LNCAP (cell line): Measurements from ENCODE around the gene NFE2L2.

Experiments used
- TF ChIP-seq, protein P1 (sequence below): fragments of 450-650 bp; IDR thresholded peaks from 2 replicates; pipeline ENCODE4 v1.5.1; 2017; ENCODE audit warnings: mild to moderate bottlenecking

NFE2L2 gene

DNA sequence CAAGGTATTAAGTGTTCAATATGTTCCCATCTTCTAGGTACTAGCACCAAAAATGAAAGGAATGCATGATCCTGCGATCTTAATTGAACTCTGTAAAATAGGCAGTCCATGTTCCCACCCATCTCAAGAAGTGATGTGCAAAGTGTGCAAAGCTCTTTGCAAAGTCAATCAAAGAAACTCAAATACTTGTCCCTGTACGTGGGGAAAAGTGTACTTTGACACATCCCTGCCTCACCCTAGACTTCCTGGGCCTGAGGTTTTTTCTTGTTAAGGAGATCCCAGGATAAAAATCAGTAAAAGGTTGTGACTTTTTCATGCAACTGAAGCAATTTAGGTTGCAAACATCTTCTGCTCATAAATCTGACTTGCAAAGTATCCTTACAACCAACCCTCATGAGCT lies 26.6 kb downstream of the NFE2L2 start:
- TF ChIP-seq, protein P1, sequence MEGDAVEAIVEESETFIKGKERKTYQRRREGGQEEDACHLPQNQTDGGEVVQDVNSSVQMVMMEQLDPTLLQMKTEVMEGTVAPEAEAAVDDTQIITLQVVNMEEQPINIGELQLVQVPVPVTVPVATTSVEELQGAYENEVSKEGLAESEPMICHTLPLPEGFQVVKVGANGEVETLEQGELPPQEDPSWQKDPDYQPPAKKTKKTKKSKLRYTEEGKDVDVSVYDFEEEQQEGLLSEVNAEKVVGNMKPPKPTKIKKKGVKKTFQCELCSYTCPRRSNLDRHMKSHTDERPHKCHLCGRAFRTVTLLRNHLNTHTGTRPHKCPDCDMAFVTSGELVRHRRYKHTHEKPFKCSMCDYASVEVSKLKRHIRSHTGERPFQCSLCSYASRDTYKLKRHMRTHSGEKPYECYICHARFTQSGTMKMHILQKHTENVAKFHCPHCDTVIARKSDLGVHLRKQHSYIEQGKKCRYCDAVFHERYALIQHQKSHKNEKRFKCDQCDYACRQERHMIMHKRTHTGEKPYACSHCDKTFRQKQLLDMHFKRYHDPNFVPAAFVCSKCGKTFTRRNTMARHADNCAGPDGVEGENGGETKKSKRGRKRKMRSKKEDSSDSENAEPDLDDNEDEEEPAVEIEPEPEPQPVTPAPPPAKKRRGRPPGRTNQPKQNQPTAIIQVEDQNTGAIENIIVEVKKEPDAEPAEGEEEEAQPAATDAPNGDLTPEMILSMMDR: no peak

DNA sequence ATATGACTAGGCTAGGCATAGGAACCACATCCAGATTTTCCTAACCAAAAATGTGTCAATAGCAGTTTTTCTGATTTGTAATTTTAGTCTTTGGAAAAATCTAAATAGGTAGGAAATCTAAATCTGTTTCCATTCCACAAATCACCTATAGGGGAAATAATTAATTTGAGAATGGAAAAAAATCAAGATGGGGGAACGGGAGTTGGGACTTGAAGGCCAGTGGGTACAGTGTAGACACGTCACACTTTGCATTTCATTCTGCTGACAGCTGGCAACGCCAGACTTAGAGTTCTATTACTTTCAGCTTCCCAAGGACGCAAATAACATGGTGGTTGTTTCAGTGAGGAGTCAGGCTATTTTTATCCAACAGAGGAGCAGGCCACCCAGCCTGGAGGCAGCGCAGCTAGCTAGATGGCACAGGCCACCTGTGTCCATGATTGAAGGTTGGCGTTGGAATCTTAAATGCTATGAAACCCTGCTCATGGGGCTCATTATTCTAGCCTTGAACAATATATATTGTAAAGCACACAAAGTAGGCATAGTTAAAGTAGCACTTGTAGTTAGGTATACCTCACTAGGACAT lies 28.6 kb downstream of the NFE2L2 start:
- TF ChIP-seq, protein P1: no peak

DNA sequence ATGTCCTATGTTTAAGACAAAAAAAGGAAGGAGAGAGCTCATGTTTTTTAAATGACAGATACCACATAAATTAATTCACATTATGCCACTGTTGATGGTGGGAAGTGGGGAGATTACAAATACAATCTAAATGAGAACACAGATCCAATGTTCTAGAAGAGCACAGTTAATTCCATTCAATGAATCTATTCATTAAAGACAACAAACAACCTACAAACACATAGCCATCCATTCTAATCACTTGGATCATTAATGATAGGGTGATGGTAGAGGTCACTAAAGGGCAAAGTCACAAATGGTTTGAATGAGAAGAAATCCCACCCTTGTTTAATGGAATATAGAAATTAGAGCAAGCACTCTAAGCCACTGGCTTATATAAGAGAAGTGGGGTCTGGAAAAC lies 30.3 kb downstream of the NFE2L2 start:
- TF ChIP-seq, protein P1: no peak

DNA sequence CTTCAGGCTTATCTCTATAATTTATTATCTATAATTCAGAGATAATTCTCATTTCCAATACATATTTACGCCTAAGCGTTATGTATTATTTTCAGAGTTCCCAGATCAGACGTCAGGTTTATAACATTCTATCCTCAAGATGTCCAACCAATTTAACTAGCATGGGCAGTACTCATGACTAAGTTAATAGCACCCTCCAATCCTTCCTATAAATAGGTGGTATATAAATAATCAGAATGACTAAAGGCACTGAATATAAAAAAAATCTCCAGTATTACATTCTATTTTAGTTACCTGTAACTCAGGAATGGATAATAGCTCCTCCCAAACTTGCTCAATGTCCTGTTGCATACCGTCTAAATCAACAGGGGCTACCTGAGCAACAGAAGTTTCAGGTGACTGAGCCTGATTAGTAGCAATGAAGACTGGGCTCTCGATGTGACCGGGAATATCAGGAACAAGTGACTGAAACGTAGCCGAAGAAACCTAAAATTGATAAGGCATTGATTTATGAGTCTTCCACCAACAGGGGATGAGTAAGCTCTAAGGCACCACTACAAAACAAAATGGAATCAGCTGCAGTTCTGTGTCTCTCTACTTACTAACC lies 32.3 kb downstream of the NFE2L2 start:
- TF ChIP-seq, protein P1: no peak

DNA sequence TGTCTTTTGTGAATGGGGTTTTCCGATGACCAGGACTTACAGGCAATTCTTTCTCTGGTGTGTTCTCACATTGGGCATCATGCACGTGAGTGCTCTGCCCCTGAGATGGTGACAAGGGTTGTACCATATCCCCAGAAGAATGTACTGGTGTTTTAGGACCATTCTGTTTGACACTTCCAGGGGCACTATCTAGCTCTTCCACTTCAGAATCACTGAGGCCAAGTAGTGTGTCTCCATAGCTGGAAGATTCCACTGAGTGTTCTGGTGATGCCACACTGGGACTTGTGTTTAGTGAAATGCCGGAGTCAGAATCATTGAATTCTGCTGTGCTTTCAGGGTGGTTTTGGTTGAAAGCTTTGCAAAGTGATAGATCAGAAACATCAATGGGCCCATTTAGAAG lies 33.3 kb downstream of the NFE2L2 start:
- TF ChIP-seq, protein P1: no peak

DNA sequence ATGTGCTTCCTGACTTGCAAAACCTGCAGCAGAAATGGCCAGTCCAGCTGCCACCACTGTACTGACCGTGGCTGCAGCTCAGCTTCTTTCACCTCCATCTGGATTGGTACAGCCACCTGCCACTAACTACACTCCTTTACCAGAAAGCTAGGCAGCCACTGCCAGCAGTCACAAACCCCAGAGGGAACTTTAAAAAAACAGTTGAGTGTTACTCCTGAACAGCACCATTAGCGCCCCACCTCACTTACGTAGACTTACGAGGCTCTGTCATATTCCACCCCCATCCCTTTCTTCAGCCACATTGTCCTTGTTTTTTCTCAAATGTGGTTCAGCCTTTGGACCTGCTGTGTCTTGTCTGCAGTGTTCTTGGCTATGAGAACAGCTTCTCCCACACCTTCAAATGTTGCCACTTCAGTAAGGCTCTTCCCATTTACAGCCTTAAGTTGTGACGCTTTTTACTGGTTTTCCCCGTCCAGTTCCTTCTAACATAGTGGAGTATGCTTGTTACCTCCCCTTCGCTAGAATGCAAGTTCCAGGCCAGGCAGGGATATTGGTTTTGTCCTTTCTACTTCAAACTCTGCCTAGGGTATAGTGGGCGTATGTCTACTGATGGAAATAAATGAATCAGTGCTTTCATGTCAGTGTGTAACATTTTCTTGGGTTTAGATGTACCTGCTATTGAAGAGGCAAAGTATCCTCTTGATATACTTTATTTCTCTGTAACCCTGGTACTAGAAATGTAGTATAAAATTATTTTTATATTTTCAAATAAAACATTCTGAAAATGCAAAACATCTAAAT lies 34.9 kb downstream of the NFE2L2 start:
- TF ChIP-seq, protein P1: no peak

DNA sequence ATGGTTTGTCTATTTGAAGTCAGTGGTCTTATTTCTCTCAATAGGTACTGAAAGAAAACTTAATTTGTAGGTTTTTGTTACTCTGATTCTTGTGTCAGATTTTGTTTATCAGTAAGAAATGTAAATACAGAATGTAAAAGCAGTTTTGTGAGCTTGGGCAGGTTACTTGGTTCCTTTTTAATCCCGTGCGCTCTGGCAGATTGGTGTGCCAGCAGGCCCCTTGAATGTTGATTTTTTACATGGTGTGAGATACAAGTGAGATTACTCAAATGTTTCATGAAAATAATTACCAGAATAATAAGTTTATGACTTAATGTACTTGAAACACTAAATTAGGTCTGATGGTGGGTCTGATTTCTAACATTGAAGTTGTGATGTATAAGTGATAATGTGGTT lies 38.6 kb downstream of the NFE2L2 start:
- TF ChIP-seq, protein P1: no peak
